ENCODE measurements around the gene RXRA. TPM values are rescaled to one million over a fixed set of nuclear protein-coding genes. Genes with fewer than 3 reads are reported as not detected.

RXRA gene
- total and polyA plus RNA-seq, 2 of the 13 experiments (the other 11 are each of a cell fraction or from before 2014, with no cell fraction given), result 18.9 to 29.2 TPM

DNA sequence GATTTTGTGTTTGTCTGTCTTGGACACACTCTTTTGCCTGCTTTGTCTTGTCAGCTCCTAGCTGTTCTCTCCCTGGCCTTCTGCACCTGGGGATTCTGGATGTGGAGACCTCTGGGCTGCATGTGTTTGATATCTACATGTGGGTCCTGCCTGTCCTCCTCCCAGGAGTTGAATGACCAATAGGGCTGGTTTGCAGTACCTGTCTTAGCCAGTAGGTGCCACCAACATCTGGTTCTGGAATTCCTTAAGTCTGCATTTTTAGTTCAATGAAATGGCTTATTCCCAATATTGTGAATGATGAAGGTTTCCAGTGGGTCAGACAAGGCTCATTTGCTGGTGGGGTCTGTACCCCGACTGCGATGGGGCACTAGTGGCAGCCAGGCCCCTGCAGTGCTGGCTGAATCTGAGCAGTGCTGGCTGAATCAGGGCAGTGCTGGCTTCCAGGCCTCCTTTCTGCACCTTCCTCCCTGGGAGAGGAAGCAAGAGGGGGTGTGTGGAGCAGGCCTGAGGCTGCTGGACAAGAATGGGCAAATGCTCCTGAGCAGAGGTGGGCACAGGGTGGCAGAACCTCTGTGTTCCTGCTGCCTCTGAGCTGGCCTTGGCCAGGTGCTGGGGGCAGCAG is 73.3 kb downstream of the RXRA start (continued):
- TF ChIP-seq, protein P1, sequence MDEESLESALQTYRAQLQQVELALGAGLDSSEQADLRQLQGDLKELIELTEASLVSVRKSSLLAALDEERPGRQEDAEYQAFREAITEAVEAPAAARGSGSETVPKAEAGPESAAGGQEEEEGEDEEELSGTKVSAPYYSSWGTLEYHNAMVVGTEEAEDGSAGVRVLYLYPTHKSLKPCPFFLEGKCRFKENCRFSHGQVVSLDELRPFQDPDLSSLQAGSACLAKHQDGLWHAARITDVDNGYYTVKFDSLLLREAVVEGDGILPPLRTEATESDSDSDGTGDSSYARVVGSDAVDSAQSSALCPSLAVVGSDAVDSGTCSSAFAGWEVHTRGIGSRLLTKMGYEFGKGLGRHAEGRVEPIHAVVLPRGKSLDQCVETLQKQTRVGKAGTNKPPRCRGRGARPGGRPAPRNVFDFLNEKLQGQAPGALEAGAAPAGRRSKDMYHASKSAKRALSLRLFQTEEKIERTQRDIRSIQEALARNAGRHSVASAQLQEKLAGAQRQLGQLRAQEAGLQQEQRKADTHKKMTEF (CRISPR knock-in tag; IDR thresholded peaks at IDR 0.05), result no peak
- TF ChIP-seq STAG1 (CRISPR knock-in tag; IDR thresholded peaks at IDR 0.05) (peak; percentile 13; the same call in 1 of the 2 replicates), SP4 (CRISPR knock-in tag; IDR thresholded peaks at IDR 0.05) (no peak), MAFK (conservative IDR thresholded peaks at IDR 0.05 in 1 of 2, IDR thresholded peaks at IDR 0.05 in 1 of 2; ENCODE audit: low read length in 2 of 2) (0 out of 4 replicates have a peak, but pooled peaks of 1 of the 2 experiments have one; percentile 1), HNF4G (IDR thresholded peaks at IDR 0.05; ENCODE audit: borderline replicate concordance, low read depth, low read length) (no peak), HNF4G (CRISPR knock-in tag; IDR thresholded peaks at IDR 0.05; ENCODE audit: borderline replicate concordance, low read depth) (no peak), SMAD9 (CRISPR knock-in tag; IDR thresholded peaks at IDR 0.05) (no peak), MAFF (IDR thresholded peaks at IDR 0.05; ENCODE audit: low read depth, low read length) (0 out of 2 replicates have a peak, but pooled peaks have one; percentile 4), STAT6 (CRISPR knock-in tag; IDR thresholded peaks at IDR 0.05; ENCODE audit: borderline replicate concordance) (no peak), MBNL3 (CRISPR knock-in tag; conservative IDR thresholded peaks at IDR 0.05) (no peak), NONO (IDR thresholded peaks at IDR 0.05) (no peak), NONO (CRISPR knock-in tag; conservative IDR thresholded peaks at IDR 0.05) (no peak)
- TF ChIP-seq, protein P2, sequence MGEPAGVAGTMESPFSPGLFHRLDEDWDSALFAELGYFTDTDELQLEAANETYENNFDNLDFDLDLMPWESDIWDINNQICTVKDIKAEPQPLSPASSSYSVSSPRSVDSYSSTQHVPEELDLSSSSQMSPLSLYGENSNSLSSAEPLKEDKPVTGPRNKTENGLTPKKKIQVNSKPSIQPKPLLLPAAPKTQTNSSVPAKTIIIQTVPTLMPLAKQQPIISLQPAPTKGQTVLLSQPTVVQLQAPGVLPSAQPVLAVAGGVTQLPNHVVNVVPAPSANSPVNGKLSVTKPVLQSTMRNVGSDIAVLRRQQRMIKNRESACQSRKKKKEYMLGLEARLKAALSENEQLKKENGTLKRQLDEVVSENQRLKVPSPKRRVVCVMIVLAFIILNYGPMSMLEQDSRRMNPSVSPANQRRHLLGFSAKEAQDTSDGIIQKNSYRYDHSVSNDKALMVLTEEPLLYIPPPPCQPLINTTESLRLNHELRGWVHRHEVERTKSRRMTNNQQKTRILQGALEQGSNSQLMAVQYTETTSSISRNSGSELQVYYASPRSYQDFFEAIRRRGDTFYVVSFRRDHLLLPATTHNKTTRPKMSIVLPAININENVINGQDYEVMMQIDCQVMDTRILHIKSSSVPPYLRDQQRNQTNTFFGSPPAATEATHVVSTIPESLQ (CRISPR knock-in tag; conservative IDR thresholded peaks at IDR 0.05), result no peak
